Measurements from ENCODE around the gene PPL.

The PPL gene

GRCh38 chr16:4879049-4879448 lies 57.9 kb downstream of the PPL start:
- ChIA-PET POLR2A (no interaction called here), CTCF (no interaction called here)
- H3K4me3 ChIP-seq (ENCODE audit: low read depth, low read length), result no peak overlapping the region
- TF ChIP-seq ZNF561 (tag by site-specific recombination; IDR thresholded peaks at IDR 0.05; ENCODE audit: borderline replicate concordance) (no peak), PRDM6 (tag by site-specific recombination; IDR thresholded peaks at IDR 0.05) (no peak), ZNF76 (tag by site-specific recombination; IDR thresholded peaks at IDR 0.05; ENCODE audit: borderline replicate concordance, low read depth) (no peak), ZNF544 (tag by site-specific recombination; IDR thresholded peaks at IDR 0.05) (no peak), ZNF777 (tag by site-specific recombination; IDR thresholded peaks at IDR 0.05; ENCODE audit: borderline replicate concordance) (no peak), RBAK (tag by site-specific recombination; IDR thresholded peaks at IDR 0.05) (no peak)
- peaks cover 7 to 93% of the 10 kb centered on the region in 2 experiments for H3K36me3 ChIP-seq (ENCODE audit: control insufficient read depth in 2 of 2, insufficient read depth in 1 of 2, low read length in 2 of 2)
- no peak overlapping the region for H3K27ac ChIP-seq (ENCODE audit: extremely low read depth, low read depth, low read length)
- H3K4me1 ChIP-seq (ENCODE audit: control insufficient read depth, insufficient read depth, low read length), result peaks cover 8% of the 10 kb centered on the region; the same call in 1 of the 2 replicates
- H3K9me3 ChIP-seq (ENCODE audit: control insufficient read depth, insufficient read depth, low read depth, low read length), result no peaks in the 10 kb centered on the region

- no peak for TF ChIP-seq YY1 (tag by site-specific recombination; IDR thresholded peaks at IDR 0.05)
- no peak for TF ChIP-seq SP7 (tag by site-specific recombination; IDR thresholded peaks at IDR 0.05)
- TF ChIP-seq EGR2 (tag by site-specific recombination; IDR thresholded peaks at IDR 0.05; ENCODE audit: low read depth), result no peak
- TF ChIP-seq YY2 (tag by site-specific recombination; IDR thresholded peaks at IDR 0.05), result no peak
- TF ChIP-seq ZFHX2 (tag by site-specific recombination; conservative IDR thresholded peaks at IDR 0.05), result no peak
- TF ChIP-seq ZNF48 (tag by site-specific recombination; IDR thresholded peaks at IDR 0.05), result no peak
- TF ChIP-seq HOXD13 (CRISPR knock-in tag; IDR thresholded peaks at IDR 0.05; ENCODE audit: borderline replicate concordance), result no peak
- no peak for TF ChIP-seq ZNF629 (tag by site-specific recombination; IDR thresholded peaks at IDR 0.05)
- no peak for TF ChIP-seq ZNF354C (tag by site-specific recombination; IDR thresholded peaks at IDR 0.05; ENCODE audit: borderline replicate concordance, low read depth)
- no peak for TF ChIP-seq KLF16 (tag by site-specific recombination; IDR thresholded peaks at IDR 0.05)
- no peak for TF ChIP-seq ZNF654 (tag by site-specific recombination; IDR thresholded peaks at IDR 0.05; ENCODE audit: low read depth)
- TF ChIP-seq ZNF626 (tag by site-specific recombination; IDR thresholded peaks at IDR 0.05), result no peak
- ChIA-PET POLR2A (no interaction called here), CTCF (no interaction called here)
- Histone ChIP-seq H3K27ac (ENCODE audit: extremely low read depth, low read depth, low read length) (no peak overlapping the region), H3K4me3 (ENCODE audit: low read depth, low read length) (no peak overlapping the region), H3K4me1 (ENCODE audit: control insufficient read depth, insufficient read depth, low read length) (peaks cover 5% of the 10 kb centered on the region; the same call in 1 of the 2 replicates), H3K36me3 (ENCODE audit: control insufficient read depth in 2 of 2, insufficient read depth in 1 of 2, low read length in 2 of 2) (peaks cover 7 to 92% of the 10 kb centered on the region in 2 experiments), H3K9me3 (ENCODE audit: control insufficient read depth, insufficient read depth, low read depth, low read length) (no peaks in the 10 kb centered on the region)
Observed at GRCh38 chr16:4877380-4877685, 59.6 kb downstream of the PPL start.

- ChIA-PET POLR2A (no interaction called here), CTCF (interaction anchor here (0.6 kb wide), 1 partner anchor 196 kb away, joined by 3 read pairs; no protein-coding TSS in a partner anchor)
- Histone ChIP-seq H3K27ac (ENCODE audit: extremely low read depth, low read depth, low read length) (no peak overlapping the region), H3K9me3 (ENCODE audit: control insufficient read depth, insufficient read depth, low read depth, low read length) (no peaks in the 10 kb centered on the region), H3K36me3 (ENCODE audit: control insufficient read depth in 2 of 2, insufficient read depth in 1 of 2, low read length in 2 of 2) (peaks cover 7 to 93% of the 10 kb centered on the region in 2 experiments), H3K4me1 (ENCODE audit: control insufficient read depth, insufficient read depth, low read length) (peaks cover 1% of the 10 kb centered on the region; the same call in 1 of the 2 replicates), H3K4me3 (ENCODE audit: low read depth, low read length) (no peak overlapping the region)
- no peak for TF ChIP-seq ZBTB20 (tag by site-specific recombination; IDR thresholded peaks at IDR 0.05)
- TF ChIP-seq AEBP2 (tag by site-specific recombination; IDR thresholded peaks at IDR 0.05; ENCODE audit: borderline replicate concordance), result no peak
- no peak for TF ChIP-seq ZNF404 (tag by site-specific recombination; IDR thresholded peaks at IDR 0.05)
- no peak for TF ChIP-seq BCL6B (tag by site-specific recombination; IDR thresholded peaks at IDR 0.05)
Observed at GRCh38 chr16:4876646-4877379, 60.1 kb downstream of the PPL start.

Data from HEK293 (cell line).